PC-3 (cell line): Measurements from ENCODE around the gene FEN1.

Experiments used
- CTCF ChIP-seq: fragments of 300-600 bp; sonication (generic); conservative IDR thresholded peaks from 2 replicates; pipeline ENCODE4 v1.5.1; 2017; ENCODE audit warnings: antibody characterized with exemption, low read depth, mild to moderate bottlenecking, low read length
- EZH2 ChIP-seq: fragments of 300-600 bp; sonication (generic); IDR thresholded peaks from one replicate; pipeline ENCODE4 v1.6.1; 2017; ENCODE audit warnings: antibody characterized with exemption, mild to moderate bottlenecking, low read length; ENCODE audit not compliant: unreplicated experiment
- EZH2phosphoT487 ChIP-seq: fragments of 300-600 bp; sonication (generic); IDR thresholded peaks from 2 replicates; pipeline ENCODE4 v1.6.1; 2018; ENCODE audit warnings: mild to moderate bottlenecking, antibody characterized with exemption, low read length, borderline replicate concordance

- TF ChIP-seq EZH2, result no peak
- no peak for TF ChIP-seq CTCF
- TF ChIP-seq EZH2phosphoT487, result no peak
These were observed 10.4 kb upstream of the FEN1 start for GRCh38 chr11:61782299-61782698.
